Epidermal melanocyte (primary cell): ENCODE data around the gene CTAGE1.

ENCODE experiments used
- DNase-seq: peaks from one replicate; pipeline ENCODE4 v3.0.0; 2011; ENCODE audit warnings: low spot score; ENCODE audit not compliant: insufficient read length

The CTAGE1 gene

GRCh38 chr18:22439447-22439846 is 21.7 kb upstream of the CTAGE1 start:
- no peak for DNase-seq

DNA sequence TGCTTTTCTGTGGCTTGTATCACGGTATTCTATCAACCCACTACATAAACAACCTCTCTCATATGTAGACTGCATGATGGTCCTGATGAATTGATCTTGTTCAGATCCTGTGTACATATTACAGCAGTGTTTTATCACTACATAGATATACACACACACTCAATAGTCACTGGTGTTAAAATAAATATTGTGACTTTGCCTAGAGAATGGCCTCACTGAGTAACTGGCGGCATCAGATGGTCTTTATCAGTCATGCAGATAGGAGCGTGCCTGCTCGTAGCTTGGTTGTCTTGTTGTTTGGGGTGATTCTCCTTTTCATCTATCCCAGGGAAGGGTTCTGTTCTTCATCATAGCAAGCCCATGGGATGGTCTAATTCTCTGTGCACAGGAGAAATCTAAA is 18.4 kb upstream of the CTAGE1 start:
- DNase-seq, result no peak

DNA sequence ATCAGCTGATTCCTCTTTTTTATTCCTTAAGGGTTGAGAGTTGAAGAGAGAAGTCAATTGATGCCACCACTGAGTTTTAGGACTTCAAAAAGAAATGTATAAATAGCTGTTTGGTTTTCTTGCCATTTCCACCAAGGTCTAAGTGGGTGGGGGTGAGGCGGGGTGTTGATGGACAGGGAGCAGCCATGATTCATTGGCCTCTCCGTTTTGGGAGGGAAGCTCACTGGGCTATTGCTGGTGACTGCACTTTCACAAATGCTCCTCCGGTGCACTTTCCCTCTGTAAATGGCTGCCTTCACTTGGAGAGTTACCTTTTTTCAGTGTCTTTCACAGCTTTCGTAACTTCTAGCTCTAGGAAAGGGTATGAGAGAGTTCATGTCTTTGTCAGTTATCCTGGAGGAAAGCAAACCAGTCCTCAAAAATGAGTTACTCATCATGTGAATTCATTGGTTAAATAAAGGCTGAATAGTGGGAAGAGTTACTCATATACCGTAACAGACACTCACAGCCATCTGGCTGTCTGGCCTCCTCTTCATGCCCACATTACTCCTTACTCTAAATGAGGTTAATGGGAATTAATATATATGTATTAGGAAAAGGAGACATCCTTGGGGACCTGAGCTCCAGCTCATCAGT is 17.4 kb upstream of the CTAGE1 start:
- no peak for DNase-seq

DNA sequence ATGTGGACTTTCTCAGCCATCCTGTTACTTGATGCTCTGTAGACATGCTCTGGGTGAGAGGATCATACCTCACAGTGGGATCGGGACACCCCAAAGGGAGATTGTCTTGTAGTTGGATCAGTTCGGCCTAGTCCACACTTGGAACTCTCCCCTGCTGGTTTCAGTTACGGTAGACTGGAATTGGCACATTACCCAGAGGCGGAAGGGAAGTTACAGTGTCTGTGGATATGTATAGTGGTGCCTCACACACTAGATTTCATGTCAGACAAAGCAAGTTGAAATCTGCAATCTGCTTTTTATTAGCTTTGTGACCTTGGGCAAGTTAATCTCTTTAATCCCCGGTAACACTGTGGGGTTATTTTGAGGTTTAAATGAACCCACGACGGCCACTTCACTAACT is 16.2 kb upstream of the CTAGE1 start:
- DNase-seq, result no peak

GRCh38 chr18:22432657-22433137 is 15.0 kb upstream of the CTAGE1 start:
- DNase-seq, result no peak

- DNase-seq, result no peak
Observed at GRCh38 chr18:22429564-22429963, 11.8 kb upstream of the CTAGE1 start.

GRCh38 chr18:22428672-22429071 is 11.0 kb upstream of the CTAGE1 start:
- no peak for DNase-seq

DNA sequence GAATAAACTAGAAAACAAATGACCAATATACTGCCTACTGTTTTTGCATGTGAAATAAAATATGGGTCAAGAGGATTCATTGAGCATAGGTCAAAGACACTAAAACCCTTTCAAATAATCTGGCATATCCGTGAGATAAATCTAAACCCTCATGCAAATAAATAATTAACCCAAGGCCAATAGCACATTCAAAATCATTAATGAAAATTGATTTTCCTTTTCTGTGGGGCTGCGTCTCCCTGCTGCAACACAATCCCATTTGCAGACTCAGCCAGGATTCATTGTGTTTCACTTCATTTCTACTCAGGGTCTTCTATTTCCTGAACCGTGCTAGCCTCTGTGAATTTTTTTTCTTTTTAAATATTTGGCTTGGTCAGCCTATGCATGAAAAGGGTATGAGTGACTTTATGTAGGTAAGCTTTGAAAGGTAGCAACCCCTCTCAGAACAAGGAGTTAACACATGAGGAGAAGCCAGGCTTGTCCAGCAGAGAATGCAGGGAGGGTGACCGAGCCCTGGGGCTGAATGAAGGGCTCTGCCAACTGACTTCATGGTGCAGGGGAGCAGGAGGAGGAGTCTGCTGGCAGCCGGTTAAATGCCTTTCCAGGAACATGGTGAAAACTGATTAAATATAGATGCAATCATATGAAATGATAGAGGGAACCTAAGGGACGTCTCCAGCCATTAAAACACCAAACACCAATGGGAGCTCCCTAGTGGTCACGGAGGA is 10.3 kb upstream of the CTAGE1 start:
- DNase-seq, result no peak

GRCh38 chr18:22424565-22424963 is 6.8 kb upstream of the CTAGE1 start:
- no peak for DNase-seq

DNA sequence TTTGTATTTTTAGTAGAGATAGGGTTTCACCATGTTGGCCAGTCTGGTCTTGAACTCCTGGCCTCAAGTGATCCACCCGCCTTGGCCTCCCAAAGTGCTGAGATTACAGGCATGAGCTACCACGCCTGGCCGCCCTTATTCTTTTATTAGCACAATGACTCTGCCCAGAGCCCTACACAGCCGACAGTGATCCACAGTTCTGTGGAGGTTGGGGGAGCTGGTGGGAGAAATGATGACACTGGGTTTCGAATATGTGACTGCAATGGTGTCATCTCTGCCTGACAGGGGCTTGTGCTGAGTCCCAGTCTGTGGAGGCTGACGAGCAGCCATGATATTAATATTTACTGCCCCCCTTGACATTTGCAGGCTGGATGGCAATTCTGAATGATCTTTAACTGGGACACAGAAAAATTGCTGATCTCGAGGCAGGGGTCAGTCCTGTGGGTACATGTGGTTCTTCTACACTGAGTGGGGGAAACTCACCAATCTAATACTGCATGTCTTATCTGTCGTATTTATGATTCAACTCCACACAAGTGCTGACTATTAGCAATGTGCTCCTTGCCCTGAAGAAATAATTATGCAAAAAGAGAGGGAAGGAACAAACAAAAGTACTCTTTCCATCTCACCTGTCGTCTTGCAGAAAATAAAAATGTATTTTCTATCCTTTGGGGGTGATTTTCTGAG is 6.3 kb upstream of the CTAGE1 start:
- no peak for DNase-seq

DNA sequence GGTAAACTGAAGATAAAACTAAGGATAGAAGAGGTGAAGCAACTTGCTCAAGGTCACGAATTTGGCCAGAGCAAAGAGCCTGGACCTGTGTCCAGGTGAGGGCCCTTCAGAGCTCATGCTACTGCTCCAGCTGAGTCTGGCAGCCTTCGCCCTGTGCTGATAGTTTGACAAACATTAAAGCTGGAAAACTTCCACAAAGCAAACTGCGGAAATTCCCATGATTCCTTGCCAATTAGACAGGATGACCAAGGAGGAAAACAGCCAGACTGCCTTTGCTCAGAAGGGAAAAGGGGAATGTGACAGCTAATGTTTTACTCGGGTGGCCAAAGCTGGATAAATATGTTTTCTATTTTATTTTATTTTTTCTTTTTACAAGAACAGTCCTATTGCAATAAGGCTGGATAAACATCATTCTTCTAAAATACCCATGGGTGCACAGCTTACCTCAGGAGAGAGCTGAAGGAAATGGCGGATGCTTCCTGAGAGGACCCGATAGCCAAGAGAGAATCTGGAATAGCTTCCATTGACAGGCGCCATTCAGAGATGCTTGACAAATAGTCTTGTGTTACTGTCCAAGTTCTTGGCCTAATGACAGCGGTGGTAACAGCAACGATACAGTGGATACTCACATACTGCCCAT is 5.3 kb upstream of the CTAGE1 start:
- DNase-seq, result no peak

- DNase-seq, result no peak
Observed at GRCh38 chr18:22420652-22421051, 2.9 kb upstream of the CTAGE1 start.

DNA sequence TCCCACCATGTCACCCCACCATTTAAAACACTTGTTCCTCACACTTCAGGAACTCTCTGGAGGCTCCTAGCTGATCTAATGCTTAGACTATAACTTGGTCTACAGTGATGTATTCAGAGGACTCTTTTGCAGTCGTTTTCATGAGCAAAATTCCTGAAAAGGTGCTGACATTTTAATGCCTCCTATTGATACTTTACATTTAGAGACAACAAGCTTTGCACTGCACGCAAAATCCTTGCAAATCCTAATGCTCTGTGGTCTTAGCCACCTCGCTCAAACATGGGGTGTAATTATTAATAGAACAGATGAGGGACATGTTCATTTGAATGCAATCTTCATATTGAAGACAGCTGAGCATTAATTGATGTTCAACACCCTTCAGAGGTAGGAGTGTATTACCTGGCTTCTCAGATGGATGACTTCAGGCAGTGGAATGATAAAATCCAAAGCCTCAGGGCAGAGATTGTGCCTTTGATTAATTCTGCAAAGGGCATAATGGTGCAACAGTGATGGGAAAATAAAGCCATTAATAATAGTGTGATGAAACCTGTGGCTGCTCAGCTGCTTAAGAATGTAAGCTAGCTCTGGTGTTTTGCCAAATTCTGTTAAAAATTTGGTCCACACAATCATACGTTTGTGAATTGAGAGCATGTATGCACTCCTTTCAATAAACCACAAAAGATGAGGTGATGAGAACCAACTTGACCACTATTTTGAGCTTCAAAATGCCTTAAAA is 5.4 kb downstream of the CTAGE1 start:
- no peak for DNase-seq

GRCh38 chr18:22411446-22411845 is 6.3 kb downstream of the CTAGE1 start:
- no peak for DNase-seq

DNA sequence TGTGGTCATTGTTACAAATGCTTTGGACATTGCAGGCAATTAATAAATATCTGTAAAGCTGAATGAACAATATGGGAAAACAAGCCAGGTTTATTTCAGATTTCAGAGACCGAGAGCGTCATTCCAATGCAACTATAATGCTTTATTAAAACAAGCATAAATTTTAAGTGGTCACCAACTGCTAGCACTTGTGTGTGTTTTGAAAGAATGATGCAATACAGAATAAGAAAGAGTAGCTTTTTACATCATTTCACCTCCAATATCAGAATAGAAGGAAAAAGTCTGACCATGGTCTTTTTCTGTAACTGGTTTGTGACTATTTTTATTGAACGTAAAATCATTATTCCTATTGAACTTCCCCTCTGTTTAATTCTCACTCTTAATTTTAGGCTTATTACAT is 7.6 kb downstream of the CTAGE1 start:
- no peak for DNase-seq

- no peak for DNase-seq
Observed at GRCh38 chr18:22409445-22409844, 8.3 kb downstream of the CTAGE1 start.

GRCh38 chr18:22408059-22408458 is 9.7 kb downstream of the CTAGE1 start:
- no peak for DNase-seq

DNA sequence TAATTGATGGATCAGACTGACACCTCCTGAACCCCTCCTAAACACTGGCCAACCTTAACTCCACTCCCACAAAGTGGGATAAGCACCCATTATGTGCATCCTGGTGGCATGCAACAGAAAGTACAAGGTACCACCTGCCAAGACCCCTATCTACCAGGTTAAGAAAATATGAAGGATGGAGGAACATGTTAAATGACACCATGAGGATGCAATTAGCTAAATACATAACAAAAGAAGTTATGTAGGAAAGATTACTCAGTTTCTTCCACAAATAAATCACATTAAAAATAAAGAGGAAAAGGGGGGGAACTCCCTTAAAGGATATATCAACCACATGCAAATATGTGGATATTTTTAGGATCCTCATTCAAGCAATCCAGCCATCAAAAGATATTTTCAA is 12.6 kb downstream of the CTAGE1 start:
- DNase-seq, result no peak

- no peak for DNase-seq
Observed at GRCh38 chr18:22403950-22404349, 13.8 kb downstream of the CTAGE1 start.

DNA sequence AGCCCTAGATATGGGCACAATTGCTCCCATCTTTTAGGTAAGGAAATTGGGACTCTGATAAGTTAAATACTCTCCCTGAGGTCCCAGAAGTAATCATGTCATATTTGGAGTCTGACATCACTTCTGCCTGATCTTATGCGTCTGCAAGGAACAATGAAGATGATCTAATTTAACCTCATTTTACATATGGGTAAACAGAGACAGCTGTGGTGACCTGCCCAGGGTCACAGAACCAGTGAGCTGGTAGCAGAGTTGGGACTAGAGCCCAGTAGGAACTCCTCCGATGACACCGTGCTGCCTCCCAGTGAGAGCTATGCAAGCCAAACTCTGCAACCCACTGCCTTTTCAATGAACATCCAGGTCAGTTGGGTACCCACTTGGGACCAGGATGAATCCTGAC is 17.8 kb downstream of the CTAGE1 start:
- DNase-seq, result no peak

GRCh38 chr18:22398464-22398863 is 19.3 kb downstream of the CTAGE1 start:
- DNase-seq, result no peak
